Activated T-cell treated with anti-CD3 and anti-CD28 coated beads, Interleukin-2, amount 50 U/mL, for 4 hours (primary cell): ENCODE measurements around the gene ARL14. TPM values are rescaled to one million over a fixed set of nuclear protein-coding genes. Genes with fewer than 3 reads are reported as not detected.
"Not testable (repeated sequence)": the region's sequence is repeated elsewhere in the genome, so short reads cannot be mapped to it uniquely, and the experiment has no call there.

ENCODE experiments used
- ATAC-seq, 2 donors: fragments of 200-7000 bp; cut with Tn5 transposase; one replicate each; pipeline ENCODE4 v1.10.0; 2021
- DNase-seq: peaks from one replicate; pipeline ENCODE4 v3.0.0-alpha.2; 2020
- H3K27me3 Mint-ChIP-seq: one replicate; pipeline ENCODE4 v1.8.0; 2021; ENCODE audit warnings: low read depth, mixed read lengths
- H3K36me3 Mint-ChIP-seq: one replicate; pipeline ENCODE4 v1.8.0; 2022; ENCODE audit warnings: mixed read lengths; ENCODE audit not compliant: insufficient read depth
- H3K4me1 Mint-ChIP-seq: one replicate; pipeline ENCODE4 v1.8.0; 2021; ENCODE audit warnings: low read depth, mixed read lengths
- H3K4me3 Mint-ChIP-seq: one replicate; pipeline ENCODE4 v1.8.0; 2021; ENCODE audit warnings: mild to moderate bottlenecking, moderate library complexity, mixed read lengths
- H3K9me3 Mint-ChIP-seq: one replicate; pipeline ENCODE4 v1.8.0; 2021; ENCODE audit warnings: mixed read lengths
- total RNA-seq, 3 donors: library from RNA; stranded (reverse); gene quantifications; one replicate each; pipeline ENCODE4 v1.2.1, GENCODE V29; 2021

Gene ARL14
- total RNA-seq, 3 donors from 2014 or later: not detected

DNA sequence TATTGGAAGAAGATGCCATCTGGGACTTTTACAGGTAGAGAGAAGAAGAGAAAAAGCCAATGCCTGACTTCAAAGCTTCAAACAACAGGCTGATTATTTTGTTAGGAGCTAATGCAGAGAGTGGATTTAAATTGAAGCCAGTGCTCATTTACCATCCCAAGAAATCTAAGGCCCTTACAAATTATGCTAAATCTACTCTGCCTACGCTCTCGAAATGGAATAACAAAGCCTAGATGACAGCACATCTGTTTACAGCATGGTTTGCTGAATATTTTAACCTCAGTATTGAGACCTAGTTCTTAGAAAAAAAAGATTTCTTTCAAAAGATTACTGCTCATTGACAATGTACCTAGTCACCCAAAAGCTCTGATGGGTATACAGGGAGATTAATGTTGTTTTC lies 16.2 kb downstream of the ARL14 start:
- Mint-ChIP-seq H3K27me3 (no peaks in the 10 kb centered on the region), H3K36me3 (no peaks in the 10 kb centered on the region), H3K4me1 (no peaks in the 10 kb centered on the region), H3K4me3 (no peak overlapping the region), H3K9me3 (no peaks in the 10 kb centered on the region)
- ATAC-seq (no peak), DNase-seq (no peak)

DNA sequence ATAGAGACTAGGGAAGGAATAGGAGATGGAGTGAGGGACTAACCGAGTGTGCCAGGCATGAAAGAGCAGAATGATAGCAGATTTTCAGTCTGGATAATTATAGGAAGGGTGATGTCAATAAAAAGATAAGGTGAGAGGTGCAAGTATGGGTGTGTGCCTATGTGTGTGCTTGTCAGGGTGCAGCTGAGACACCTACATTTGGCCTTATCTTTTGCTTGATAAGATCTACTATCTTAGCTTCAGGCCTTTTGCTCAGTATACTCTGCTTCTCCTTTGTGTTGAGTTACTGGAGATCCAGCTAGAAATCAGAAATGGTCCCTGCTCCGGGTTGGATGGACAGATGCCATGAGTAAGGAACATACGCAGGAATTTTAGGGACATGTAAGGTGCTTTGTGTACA lies 17.4 kb downstream of the ARL14 start:
- Mint-ChIP-seq H3K9me3 (no peaks in the 10 kb centered on the region), H3K4me1 (no peaks in the 10 kb centered on the region), H3K36me3 (no peaks in the 10 kb centered on the region), H3K27me3 (no peaks in the 10 kb centered on the region), H3K4me3 (no peak overlapping the region)
- DNase-seq: no peak
- no peak for ATAC-seq

- H3K36me3 Mint-ChIP-seq: no peaks in the 10 kb centered on the region
- no peaks in the 10 kb centered on the region for H3K9me3 Mint-ChIP-seq
- DNase-seq (no peak), ATAC-seq (no peak)
- H3K27me3 Mint-ChIP-seq: no peaks in the 10 kb centered on the region
- no peaks in the 10 kb centered on the region for H3K4me1 Mint-ChIP-seq
- H3K4me3 Mint-ChIP-seq: no peak overlapping the region
These were observed 18.0 kb downstream of the ARL14 start for GRCh38 chr3:160695003-160695402.

DNA sequence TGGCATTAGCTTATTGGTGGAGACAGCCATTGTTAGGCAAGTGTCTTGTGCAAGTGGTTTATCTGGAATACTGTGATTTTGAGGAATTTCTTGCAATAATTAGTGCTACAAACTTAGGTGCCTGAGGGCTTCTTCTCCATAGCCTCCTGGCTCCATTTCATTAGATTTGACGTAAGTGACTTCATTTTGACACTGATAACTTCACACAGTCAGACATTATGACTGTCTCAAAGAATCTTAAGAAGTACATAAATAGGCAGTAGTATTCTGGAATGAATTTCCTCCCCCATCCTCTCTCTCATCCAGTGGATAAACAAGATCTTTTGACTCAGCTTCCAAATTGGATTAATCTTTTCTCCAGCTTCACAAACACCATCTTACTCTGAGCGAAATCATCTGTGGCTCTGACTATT lies 19.0 kb downstream of the ARL14 start:
- no peaks in the 10 kb centered on the region for H3K4me1 Mint-ChIP-seq
- H3K4me3 Mint-ChIP-seq: no peak overlapping the region
- ATAC-seq: no peak
- no peak for DNase-seq
- no peaks in the 10 kb centered on the region for H3K36me3 Mint-ChIP-seq
- no peaks in the 10 kb centered on the region for H3K9me3 Mint-ChIP-seq
- peaks cover 4% of the 10 kb centered on the region for H3K27me3 Mint-ChIP-seq

GRCh38 chr3:160697637-160698380 lies 20.8 kb downstream of the ARL14 start:
- no peaks in the 10 kb centered on the region for H3K4me1 Mint-ChIP-seq
- H3K4me3 Mint-ChIP-seq: no peak overlapping the region
- H3K27me3 Mint-ChIP-seq: peaks cover 10% of the 10 kb centered on the region
- ATAC-seq: peak in 1 of 2 donors; percentile 23
- no peaks in the 10 kb centered on the region for H3K9me3 Mint-ChIP-seq
- no peaks in the 10 kb centered on the region for H3K36me3 Mint-ChIP-seq
- no peak for DNase-seq

- Mint-ChIP-seq H3K9me3 (no peaks in the 10 kb centered on the region), H3K36me3 (no peaks in the 10 kb centered on the region), H3K27me3 (peaks cover 14% of the 10 kb centered on the region), H3K4me3 (no peak overlapping the region), H3K4me1 (no peaks in the 10 kb centered on the region)
- DNase-seq: no peak
- no peak for ATAC-seq
These were observed 21.7 kb downstream of the ARL14 start for GRCh38 chr3:160698599-160699195.

GRCh38 chr3:160701490-160701889 lies 24.5 kb downstream of the ARL14 start:
- Mint-ChIP-seq H3K36me3 (no peaks in the 10 kb centered on the region), H3K27me3 (peaks cover 23% of the 10 kb centered on the region), H3K4me1 (no peaks in the 10 kb centered on the region), H3K9me3 (no peaks in the 10 kb centered on the region), H3K4me3 (no peak overlapping the region)
- DNase-seq (no peak), ATAC-seq (no peak)

DNA sequence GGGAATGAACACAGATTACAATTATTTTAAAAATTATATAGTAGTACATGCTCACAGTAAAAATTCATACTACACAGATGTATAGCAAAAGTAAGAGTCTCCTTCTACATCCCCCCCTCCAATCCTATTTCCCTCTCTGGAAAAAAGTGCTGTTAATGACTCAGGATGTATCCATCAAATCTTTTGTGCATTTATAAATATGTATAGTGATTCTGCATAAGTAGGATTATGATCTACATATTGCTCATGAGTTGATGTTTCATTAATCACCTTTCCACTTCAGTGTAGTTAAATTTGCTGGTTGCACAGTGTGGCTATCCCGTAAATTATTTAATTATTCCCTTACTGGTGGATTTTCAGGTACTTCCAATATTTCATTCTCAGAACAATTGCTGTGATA lies 25.3 kb downstream of the ARL14 start:
- H3K36me3 Mint-ChIP-seq: no peaks in the 10 kb centered on the region
- no peak for DNase-seq
- H3K4me3 Mint-ChIP-seq: no peak overlapping the region
- no peaks in the 10 kb centered on the region for H3K4me1 Mint-ChIP-seq
- H3K27me3 Mint-ChIP-seq: peaks cover 30% of the 10 kb centered on the region
- no peaks in the 10 kb centered on the region for H3K9me3 Mint-ChIP-seq
- ATAC-seq: no peak

DNA sequence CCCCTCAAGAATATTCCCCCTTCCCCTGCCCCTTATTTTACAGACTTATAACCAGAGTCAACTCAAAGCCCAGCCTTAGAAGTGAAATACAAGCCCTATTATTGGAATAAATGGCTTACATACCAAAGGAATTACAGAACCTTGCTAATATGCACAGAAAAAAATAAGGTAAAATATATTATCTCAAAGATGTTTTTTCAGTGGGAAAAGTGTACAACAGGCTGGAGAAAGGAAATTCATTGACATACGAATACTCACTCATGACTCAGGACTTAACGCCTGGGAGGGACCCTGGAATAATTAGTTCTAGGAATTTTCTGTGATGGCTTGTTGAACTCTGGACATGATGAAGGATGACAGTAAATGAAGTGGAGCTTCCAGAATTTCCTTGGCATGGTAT lies 27.0 kb downstream of the ARL14 start:
- H3K27me3 Mint-ChIP-seq: peaks cover 42% of the 10 kb centered on the region
- H3K4me3 Mint-ChIP-seq: no peak overlapping the region
- ATAC-seq: no peak
- no peak for DNase-seq
- no peaks in the 10 kb centered on the region for H3K4me1 Mint-ChIP-seq
- H3K9me3 Mint-ChIP-seq: no peaks in the 10 kb centered on the region
- H3K36me3 Mint-ChIP-seq: no peaks in the 10 kb centered on the region

- ATAC-seq (peak in 1 of 2 donors; percentile 65), DNase-seq (no peak)
- Mint-ChIP-seq H3K27me3 (peaks cover 38% of the 10 kb centered on the region), H3K4me3 (no peak overlapping the region), H3K9me3 (no peaks in the 10 kb centered on the region), H3K4me1 (no peaks in the 10 kb centered on the region), H3K36me3 (no peaks in the 10 kb centered on the region)
These were observed 30.3 kb downstream of the ARL14 start for GRCh38 chr3:160707187-160707794.

DNA sequence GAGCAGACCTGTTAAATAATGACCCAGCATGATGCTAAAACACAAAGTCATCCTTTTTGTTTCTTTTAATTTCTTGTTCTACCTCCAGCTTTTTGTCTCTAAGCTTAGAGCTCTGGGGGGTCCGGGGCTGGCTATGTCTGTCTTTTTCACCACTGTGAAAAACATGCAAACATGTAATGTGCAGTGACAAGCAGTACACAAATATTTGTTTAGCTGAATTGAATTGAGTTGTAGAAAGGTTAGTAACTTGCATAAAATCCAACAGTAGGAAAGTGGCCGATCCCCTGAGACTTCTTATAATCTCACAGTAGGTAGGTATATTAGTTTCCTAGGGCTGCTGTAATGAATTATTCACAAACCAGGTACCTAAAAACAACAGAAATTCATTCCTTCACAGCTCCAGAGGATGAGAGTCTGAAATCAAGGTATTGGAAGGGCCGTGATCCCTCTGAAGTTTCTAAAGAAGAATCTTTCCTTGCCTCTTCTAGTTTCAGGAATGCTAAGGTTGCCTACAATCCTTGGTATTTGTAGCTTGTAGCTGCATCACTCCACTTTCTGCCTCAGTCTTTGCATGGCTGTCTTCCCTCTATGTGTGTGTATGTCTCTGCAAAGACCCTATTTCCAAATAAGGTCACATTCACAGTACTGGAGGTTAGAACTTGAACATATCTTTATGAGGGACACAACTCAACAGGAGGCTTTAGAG lies 32.7 kb downstream of the ARL14 start:
- no peaks in the 10 kb centered on the region for H3K36me3 Mint-ChIP-seq
- ATAC-seq (no peak), DNase-seq (no peak)
- H3K27me3 Mint-ChIP-seq: peaks cover 35% of the 10 kb centered on the region
- no peaks in the 10 kb centered on the region for H3K9me3 Mint-ChIP-seq
- H3K4me1 Mint-ChIP-seq: no peaks in the 10 kb centered on the region
- H3K4me3 Mint-ChIP-seq: no peak overlapping the region

DNA sequence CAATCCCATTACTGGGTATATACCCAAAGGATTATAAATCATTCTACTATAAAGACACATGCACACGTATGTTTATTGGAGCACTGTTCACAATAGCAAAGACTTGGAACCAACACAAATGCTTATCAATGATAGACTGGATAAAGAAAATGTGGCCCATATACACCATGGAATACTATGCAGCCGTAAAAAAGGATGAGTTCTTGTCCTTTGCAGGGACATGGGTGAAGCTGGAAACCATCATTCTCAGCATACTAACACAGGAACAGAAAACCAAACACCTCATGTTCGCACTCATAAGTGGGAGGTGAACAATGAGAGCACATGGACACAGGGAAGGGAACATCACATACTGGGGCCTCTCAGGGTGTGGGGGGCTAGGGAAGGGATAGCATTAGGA lies 36.2 kb downstream of the ARL14 start:
- not testable (repeated sequence) for DNase-seq, H3K4me3 Mint-ChIP-seq, ATAC-seq

DNA sequence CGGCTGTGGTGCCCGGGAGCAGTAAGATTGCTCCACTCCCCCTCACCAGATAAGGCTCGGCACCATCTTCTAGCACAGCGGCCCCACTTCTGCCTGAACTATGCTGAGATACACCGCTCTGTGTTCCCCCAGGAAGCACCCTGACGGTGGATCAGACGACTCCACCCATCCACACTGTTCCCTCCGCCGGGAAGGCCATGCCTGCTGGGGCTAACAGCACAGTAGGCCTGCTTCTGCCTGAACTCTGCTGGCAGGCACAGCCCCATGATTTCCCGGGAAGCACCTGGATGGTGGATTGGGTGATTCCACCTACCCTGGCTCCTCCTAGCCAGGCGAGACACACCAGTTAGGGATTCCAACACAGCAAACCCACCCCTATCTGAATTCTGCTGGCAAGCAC lies 42.8 kb downstream of the ARL14 start:
- no peak overlapping the region for H3K4me3 Mint-ChIP-seq
- no peaks in the 10 kb centered on the region for H3K36me3 Mint-ChIP-seq
- peaks cover 19% of the 10 kb centered on the region for H3K27me3 Mint-ChIP-seq
- no peaks in the 10 kb centered on the region for H3K4me1 Mint-ChIP-seq
- DNase-seq (no peak), ATAC-seq (no peak)
- no peaks in the 10 kb centered on the region for H3K9me3 Mint-ChIP-seq

More for the DNA sequence above, 36.2 kb downstream of the ARL14 start:
- H3K4me1 Mint-ChIP-seq, H3K36me3 Mint-ChIP-seq, H3K9me3 Mint-ChIP-seq: not testable (repeated sequence)
- peaks cover 23% of the 10 kb centered on the region for H3K27me3 Mint-ChIP-seq

GRCh38 chr3:160720123-160720746 lies 43.3 kb downstream of the ARL14 start:
- H3K4me3 Mint-ChIP-seq: no peak overlapping the region
- no peaks in the 10 kb centered on the region for H3K4me1 Mint-ChIP-seq
- no peak for ATAC-seq

More at GRCh38 chr3:160720123-160720746, 43.3 kb downstream of the ARL14 start:
- Mint-ChIP-seq H3K9me3 (no peaks in the 10 kb centered on the region), H3K36me3 (no peaks in the 10 kb centered on the region), H3K27me3 (peaks cover 16% of the 10 kb centered on the region)
- no peak for DNase-seq
